Endothelial cell of umbilical vein (primary cell): ENCODE measurements around the gene LRTM2. TPM values are rescaled to one million over a fixed set of nuclear protein-coding genes. Genes with fewer than 3 reads are reported as not detected.

Experiments used
- BruUV-seq: library from RNA; stranded (reverse); fragments of 400-500 nt; replicated peaks from 2 replicates; lab custom pipeline; 2021; lab: Mats Ljungman, UMichigan
- CTCF ChIA-PET: fragments of 300-600, 350-600 bp; sonication (Branson Sonifier 250); formaldehyde crosslinking; loops from one replicate; lab custom pipeline; 2021; ENCODE audit warnings: antibody characterized with exemption, inconsistent platforms; lab: Charles Lee
- POLR2A ChIA-PET: fragments of 300-600, 350-600 bp; sonication (Branson Sonifier 250); formaldehyde crosslinking; loops from one replicate; lab custom pipeline; 2021; ENCODE audit warnings: antibody characterized with exemption, inconsistent platforms; lab: Charles Lee
- DNase-seq: peaks from one replicate; pipeline ENCODE4 v3.0.0-alpha.2; 2011; ENCODE audit warnings: low read depth, low spot score
- FAIRE-seq: peaks from 2 replicates; lab custom pipeline; 2011; peaks lifted over from hg19 to GRCh38; lab: Jason Lieb, UNC
- H2AFZ ChIP-seq: 2 replicates; pipeline ENCODE4 v1.6.0; 2012; ENCODE audit warnings: low read depth, low read length, control low read depth, inconsistent platforms
- H3K27ac ChIP-seq: 2 replicates; pipeline ENCODE4 v1.5.1; 2011; ENCODE audit warnings: low read depth, mild to moderate bottlenecking, control low read depth, low read length, moderate library complexity; ENCODE audit not compliant: insufficient read depth
- H3K27me3 ChIP-seq, 2 experiments: 2 replicates each; pipeline versions ENCODE4 v1.6.0 to v1.6.1; 2011; ENCODE audit warnings: low read length in 2 of 2, mixed read lengths in 1 of 2; ENCODE audit not compliant: control insufficient read depth in 2 of 2, insufficient read depth in 2 of 2
- H3K36me3 ChIP-seq, 2 experiments: 2 replicates in 1 of 2; 3 replicates in 1 of 2; pipeline ENCODE4 v1.5.1; 2011; ENCODE audit warnings: low read length in 2 of 2, mild to moderate bottlenecking in 1 of 2, moderate library complexity in 1 of 2; ENCODE audit not compliant: control insufficient read depth in 2 of 2, insufficient read depth in 2 of 2; ENCODE audit errors: extremely low read depth in 1 of 2
- H3K4me1 ChIP-seq: 3 replicates; pipeline ENCODE4 v1.5.1; 2011; ENCODE audit warnings: mild to moderate bottlenecking, low read length; ENCODE audit not compliant: control insufficient read depth, insufficient read depth; ENCODE audit errors: extremely low read depth
- H3K4me2 ChIP-seq: 2 replicates; pipeline ENCODE4 v1.6.1; 2011; ENCODE audit warnings: low read length, control low read depth, mixed read lengths; ENCODE audit not compliant: insufficient read depth
- H3K4me3 ChIP-seq, 3 experiments: fragments of 200-600 bp in 1 of 3; sonication (generic), shearing (Covaris generic) in 1 of 3; replicated peaks in 1 of 3; 2 replicates each; pipeline ENCODE4 v1.5.1; 2011 to 2016; ENCODE audit warnings: control low read depth in 3 of 3, low read length in 3 of 3, mild to moderate bottlenecking in 2 of 3, inconsistent platforms in 1 of 3, low read depth in 1 of 3, moderate library complexity in 1 of 3; ENCODE audit not compliant: insufficient read depth in 1 of 3
- H3K79me2 ChIP-seq: 2 replicates; pipeline ENCODE4 v1.6.0; 2012; ENCODE audit warnings: low read length, inconsistent platforms; ENCODE audit not compliant: control insufficient read depth, insufficient read depth
- H3K9ac ChIP-seq: replicated peaks from 2 replicates; pipeline ENCODE3; 2011; ENCODE audit warnings: low read length, control low read depth; ENCODE audit not compliant: insufficient read depth; ENCODE audit errors: extremely low read depth
- H3K9me1 ChIP-seq: replicated peaks from 3 replicates; pipeline ENCODE4 v1.6.0; 2011; ENCODE audit warnings: mild to moderate bottlenecking, low read length; ENCODE audit not compliant: control insufficient read depth, insufficient read depth; ENCODE audit errors: extremely low read depth
- H3K9me3 ChIP-seq: replicated peaks from 2 replicates; pipeline ENCODE4 v1.5.1; 2012; ENCODE audit warnings: low read length, inconsistent platforms; ENCODE audit not compliant: control insufficient read depth, insufficient read depth
- H4K20me1 ChIP-seq: replicated peaks from 2 replicates; pipeline ENCODE3; 2011; ENCODE audit warnings: mild to moderate bottlenecking, low read length; ENCODE audit not compliant: control insufficient read depth, insufficient read depth; ENCODE audit errors: extremely low read depth
- CTCF ChIP-seq, 2 donors: IDR thresholded peaks; 1 replicate in 1 of 2; 2 replicates in 1 of 2; pipeline ENCODE4 v1.5.1; 2011; ENCODE audit warnings: low read length in 2 of 2, mild to moderate bottlenecking in 2 of 2, moderate library complexity in 2 of 2, control low read depth in 1 of 2, inconsistent platforms in 1 of 2, low read depth in 1 of 2; ENCODE audit not compliant: insufficient read depth in 1 of 2; ENCODE audit errors: extremely low read depth in 1 of 2
- EZH2 ChIP-seq: IDR thresholded peaks from 2 replicates; pipeline ENCODE4 v1.6.1; 2012; ENCODE audit warnings: borderline replicate concordance, low read depth, mild to moderate bottlenecking, moderate library complexity, low read length, inconsistent platforms; ENCODE audit not compliant: severe bottlenecking
- FOS ChIP-seq: IDR thresholded peaks from 2 replicates; pipeline ENCODE4 v1.6.1; 2011; ENCODE audit warnings: mild to moderate bottlenecking, low read length, moderate library complexity, borderline replicate concordance; ENCODE audit not compliant: insufficient read depth
- GATA2 ChIP-seq: IDR thresholded peaks from 2 replicates; pipeline ENCODE4 v1.7.0; 2011; ENCODE audit warnings: low read depth, mild to moderate bottlenecking, moderate library complexity, mixed read lengths, low read length; ENCODE audit not compliant: insufficient read length, insufficient read depth
- JUN ChIP-seq: IDR thresholded peaks from 2 replicates; pipeline ENCODE4 v1.6.1; 2011; ENCODE audit warnings: borderline replicate concordance, low read depth; ENCODE audit not compliant: insufficient read length, insufficient read depth
- MAX ChIP-seq: IDR thresholded peaks from 2 replicates; pipeline ENCODE4 v1.6.1; 2011; ENCODE audit not compliant: insufficient read depth, insufficient read length
- MYC ChIP-seq: IDR thresholded peaks from one replicate; pipeline ENCODE4 v1.6.1; 2011; ENCODE audit warnings: mild to moderate bottlenecking, low read depth, low read length
- POLR2A ChIP-seq: IDR thresholded peaks from 2 replicates; pipeline ENCODE4 v1.6.1; 2012; ENCODE audit warnings: low read depth, mild to moderate bottlenecking, control low read depth, low read length
- POLR2AphosphoS5 ChIP-seq: IDR thresholded peaks from 2 replicates; pipeline ENCODE4 v1.6.1; 2012; ENCODE audit warnings: low read depth, mild to moderate bottlenecking, control low read depth, low read length, moderate library complexity; ENCODE audit not compliant: insufficient read depth
- dilution Hi-C: fragments of 300-500 bp; cut with MboI; formaldehyde crosslinking; loops from one replicate; pipeline ENCODE4 v1.15.0; 2019; ENCODE audit warnings: low sequenced_read_pairs; ENCODE audit not compliant: extremely low pct_ligation_motif_present
- intact Hi-C: fragments of 100-400 bp; cut with micrococcal nuclease; formaldehyde crosslinking; loops from one replicate; pipeline ENCODE4 v1.10.0; 2022
- polyA plus RNA-seq, 4 experiments: library from polyadenylated mRNA; depleted of rRNA in 3 of 4; stranded (reverse) in 3 of 4; unstranded in 1 of 4; fragments of >200 nt; gene quantifications; 2 replicates each; pipeline versions ENCODE4 v1.2.1 to v1.2.3, GENCODE V29; 2011 to 2012; ENCODE audit warnings: missing spikeins in 1 of 4
- total RNA-seq: library from RNA; stranded (reverse); gene quantifications from 2 replicates; pipeline ENCODE4 v1.2.3, GENCODE V29; 2021

LRTM2 gene
- total and polyA plus RNA-seq, 2 donors (not counting 3 experiments of a cell fraction or from before 2014, with no cell fraction given), result not detected

GRCh38 chr12:1839956-1840951 is 19.9 kb downstream of the LRTM2 start:
- no peaks in the 10 kb centered on the region for H3K36me3 ChIP-seq
- no peak overlapping the region for H3K4me3 ChIP-seq
- ChIA-PET CTCF (interaction anchor here (0.6 to 1.2 kb wide), 2 partner anchors 100 to 944 kb away, joined by 3 to 6 read pairs; no protein-coding TSS in a partner anchor), POLR2A (no interaction called here)
- H4K20me1 ChIP-seq, result no peaks in the 10 kb centered on the region
- FAIRE-seq (no peak), DNase-seq (no peak)
- no TSS peak for BruUV-seq
- no peak overlapping the region for H2AFZ ChIP-seq
- TF ChIP-seq MYC, result no peak
- no peak for TF ChIP-seq POLR2A
- no peak for TF ChIP-seq POLR2AphosphoS5
- no peak for TF ChIP-seq EZH2
- no peak for TF ChIP-seq JUN
- TF ChIP-seq FOS, result no peak
- TF ChIP-seq GATA2, result no peak
- TF ChIP-seq CTCF (IDR thresholded peaks at IDR 0.05; ENCODE audit: extremely low read depth in 1 of 2, insufficient read depth in 1 of 2, low read depth in 1 of 2, low read length in 2 of 2), result no peak
- no peak for TF ChIP-seq MAX
- intact Hi-C loops (no loop called here), dilution Hi-C loops (no loop called here)
- H3K27me3 ChIP-seq, result no peaks in the 10 kb centered on the region
- H3K27ac ChIP-seq, result no peak overlapping the region
- no peaks in the 10 kb centered on the region for H3K9me1 ChIP-seq
- H3K4me2 ChIP-seq, result no peak overlapping the region
- no peaks in the 10 kb centered on the region for H3K9me3 ChIP-seq
- no peaks in the 10 kb centered on the region for H3K79me2 ChIP-seq
- H3K9ac ChIP-seq, result no peak overlapping the region
- H3K4me1 ChIP-seq, result no peaks in the 10 kb centered on the region
